Measurements from ENCODE around the gene METRN.

Gene METRN

DNA sequence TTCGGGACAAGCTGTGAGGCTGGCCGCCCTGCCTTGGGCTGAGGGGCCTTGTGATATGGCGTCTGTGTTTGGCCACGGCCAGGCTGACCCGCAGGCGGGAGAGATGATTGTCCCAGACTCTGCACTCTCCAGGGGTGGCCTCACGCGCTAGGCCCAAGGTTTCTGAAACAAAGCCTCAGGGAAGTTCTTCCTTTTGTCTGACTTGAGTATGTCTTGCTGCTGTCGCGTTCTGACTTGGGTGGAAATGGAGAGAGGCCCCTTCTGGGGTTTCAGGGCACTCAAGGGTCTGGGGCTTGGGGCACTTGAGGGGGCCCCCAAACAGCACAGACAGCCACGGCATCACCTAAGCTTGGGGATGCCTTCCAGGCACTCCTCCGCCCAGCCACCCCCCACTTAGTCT lies 3.8 kb upstream of the METRN start:
- DNase-seq, result no peak

GRCh38 chr16:711548-712320 lies 3.2 kb upstream of the METRN start:
- peak; percentile 84 for DNase-seq

GRCh38 chr16:712740-713250 lies 2.1 kb upstream of the METRN start:
- peak; percentile 57 for DNase-seq

- no peak for DNase-seq
Observed at GRCh38 chr16:714079-714478, 839 bp upstream of the METRN start.

GRCh38 chr16:715477-716199 lies 720 bp downstream of the METRN start:
- DNase-seq, result peak; percentile 44

DNA sequence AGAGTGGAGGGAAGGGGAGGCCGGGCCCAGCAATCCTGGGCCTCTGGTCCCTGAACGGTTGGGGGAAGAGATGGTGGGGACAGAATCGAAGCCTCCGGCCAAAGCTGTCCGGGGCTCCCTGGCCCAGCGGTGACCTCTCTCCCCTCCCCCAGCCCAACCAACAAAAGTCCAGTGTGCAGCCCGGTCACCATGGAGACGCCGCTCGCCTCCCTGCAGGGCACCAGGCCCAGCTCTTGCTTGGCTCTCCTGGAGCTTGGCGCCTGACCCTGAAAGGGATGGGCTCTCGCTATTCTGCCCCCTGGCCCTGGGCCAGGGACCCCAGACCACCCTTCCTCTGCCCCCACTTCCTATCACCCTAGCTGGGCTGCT lies 1.3 kb downstream of the METRN start:
- DNase-seq, result no peak

- no peak for DNase-seq
Observed at GRCh38 chr16:716768-717325, 1.9 kb downstream of the METRN start.

DNA sequence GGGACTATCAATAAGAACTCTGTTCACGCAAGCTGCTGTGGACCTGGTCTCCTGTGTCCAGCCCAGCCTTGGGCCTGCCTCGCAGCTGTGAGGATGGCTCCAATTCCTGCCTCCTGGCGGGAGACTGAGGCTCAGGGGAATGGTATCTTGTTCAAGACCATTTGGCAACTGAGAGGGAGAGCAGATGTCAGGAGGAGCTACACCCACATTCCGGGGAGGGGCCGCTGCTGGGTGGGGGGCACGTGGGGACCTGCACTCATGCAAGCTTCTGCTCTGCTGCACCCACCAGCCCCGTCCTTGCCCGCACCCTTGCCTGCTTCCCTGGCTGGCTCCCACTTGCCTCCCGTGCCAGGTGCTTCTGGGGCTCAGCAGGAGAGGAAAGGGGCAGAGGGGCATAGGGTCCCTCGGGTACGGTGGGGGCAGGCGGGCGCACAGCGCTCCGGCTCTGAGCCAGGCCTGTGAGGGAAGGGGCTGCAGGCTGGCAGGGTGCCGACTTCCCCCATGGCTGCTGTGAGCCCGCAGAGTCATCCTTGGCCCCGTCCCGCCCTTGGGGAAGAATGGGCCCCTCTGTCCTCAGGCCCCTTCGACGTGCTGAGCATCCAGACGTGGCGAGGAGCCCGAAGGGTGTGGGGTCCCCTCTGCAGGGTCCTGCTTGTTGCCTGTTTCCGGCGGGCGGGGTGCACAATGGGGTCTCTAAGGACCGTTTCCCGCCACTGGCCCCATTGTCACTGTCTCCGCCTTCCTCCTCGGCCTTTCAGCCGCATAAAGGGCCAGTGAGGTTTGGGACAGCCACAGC lies 2.7 kb downstream of the METRN start:
- no peak for DNase-seq

DNA sequence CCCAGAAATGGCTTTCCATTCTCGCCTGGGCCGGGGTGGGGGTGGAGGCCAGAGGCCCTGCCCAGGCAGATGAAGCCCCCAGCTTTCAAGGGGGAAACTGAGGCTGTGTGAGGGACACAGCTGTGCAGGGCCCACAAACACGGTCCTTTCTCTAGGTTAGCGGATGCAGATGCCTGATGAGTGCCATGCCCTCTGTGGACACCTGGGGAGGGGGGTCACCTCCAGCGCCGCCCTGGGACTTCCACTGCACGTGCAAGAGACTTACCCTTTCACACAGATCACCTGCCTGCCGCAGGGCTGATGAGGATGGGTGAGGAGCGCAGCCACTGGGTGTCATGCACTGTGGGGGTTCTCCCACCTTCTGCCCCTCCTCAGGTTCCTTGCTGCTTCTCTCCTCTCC lies 3.5 kb downstream of the METRN start:
- DNase-seq, result no peak

DNA sequence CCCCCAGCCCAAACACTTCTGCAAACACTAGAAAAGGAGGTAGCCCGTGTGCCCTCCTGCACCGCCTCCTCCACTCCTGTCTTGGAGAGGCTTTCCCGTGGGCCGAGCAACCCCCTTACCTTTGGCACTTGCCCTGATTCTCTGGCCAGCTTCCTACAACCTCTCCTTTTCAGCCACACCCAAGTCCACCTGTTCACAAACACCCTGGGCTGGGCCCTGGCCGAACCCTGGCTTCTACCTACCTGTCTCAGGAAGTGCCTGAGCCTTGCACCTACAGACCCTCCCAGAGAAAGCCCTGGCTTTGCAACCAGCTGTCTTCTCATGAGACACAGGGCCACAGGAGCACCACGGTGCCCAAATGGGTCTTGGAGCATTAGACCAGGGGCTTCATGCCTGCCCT lies 4.0 kb downstream of the METRN start:
- no peak for DNase-seq

GRCh38 chr16:719815-720446 lies 5.0 kb downstream of the METRN start:
- no peak for DNase-seq

DNA sequence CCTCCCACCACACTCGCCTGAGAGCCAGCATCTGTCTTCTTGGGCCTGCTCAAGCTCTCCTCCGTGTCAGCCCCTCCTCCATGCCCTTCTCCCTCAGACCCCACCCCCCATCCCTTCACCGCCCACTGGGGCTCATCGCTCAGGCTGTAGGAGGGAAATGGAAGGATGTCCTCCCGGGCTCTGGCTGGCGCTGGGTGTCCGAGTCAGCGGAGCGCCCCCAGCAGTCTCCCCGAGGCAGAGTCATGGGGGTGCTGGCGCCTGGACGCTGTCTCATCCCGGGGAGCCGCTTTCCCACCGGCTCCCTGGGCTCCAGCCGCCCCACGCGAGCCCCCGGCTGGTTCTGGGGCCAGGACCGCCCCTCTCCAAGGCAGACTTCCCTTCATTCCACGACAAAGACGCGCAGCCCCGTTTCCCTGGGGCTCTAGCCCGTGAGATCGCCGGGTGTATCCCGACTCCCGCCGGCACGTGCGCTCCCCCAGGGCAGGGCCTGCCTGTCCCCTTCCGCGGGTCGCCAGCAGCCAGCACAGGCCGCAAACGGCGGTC lies 5.6 kb downstream of the METRN start:
- DNase-seq, result peak; percentile 48

- DNase-seq, result peak; percentile 83
Observed at GRCh38 chr16:720990-721764, 6.3 kb downstream of the METRN start, which contains the start of gene ANTKMT. TSS of gene ANTKMT (plus strand) at chr16:721146. CDS start at chr16:721275, 129 bp downstream.

DNA sequence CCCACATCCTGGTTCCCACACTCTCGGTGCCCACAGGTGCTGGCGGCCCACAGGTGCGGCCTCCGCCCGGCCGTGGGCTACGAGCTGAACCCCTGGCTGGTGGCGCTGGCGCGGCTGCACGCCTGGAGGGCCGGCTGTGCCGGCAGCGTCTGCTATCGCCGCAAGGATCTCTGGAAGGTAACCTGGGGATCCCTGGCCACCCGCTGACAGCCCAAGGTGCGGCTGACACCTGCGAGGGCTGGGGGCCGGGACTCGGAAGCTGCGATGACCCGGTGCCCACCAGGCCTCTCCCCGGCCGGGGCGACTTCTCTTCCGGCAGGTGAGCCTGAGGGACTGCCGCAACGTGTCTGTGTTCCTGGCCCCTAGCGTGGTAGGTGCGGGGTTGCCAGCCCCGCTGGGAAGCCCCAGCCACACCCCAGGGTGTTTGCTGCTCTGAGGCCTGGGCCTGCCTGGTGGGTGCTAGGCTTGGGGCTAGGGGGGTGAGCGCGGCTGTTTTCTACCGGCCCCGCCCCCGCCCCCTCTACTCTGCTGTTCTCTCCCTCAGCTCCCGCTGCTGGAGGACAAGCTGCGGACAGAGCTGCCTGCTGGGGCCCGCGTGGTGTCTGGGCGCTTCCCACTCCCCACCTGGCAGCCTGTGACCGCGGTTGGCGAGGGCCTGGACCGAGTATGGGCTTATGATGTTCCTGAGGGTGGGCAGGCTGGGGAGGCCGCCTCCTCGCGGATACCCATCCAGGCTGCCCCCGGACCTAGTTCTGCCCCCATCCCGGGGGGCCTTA lies 7.0 kb downstream of the METRN start:
- no peak for DNase-seq

GRCh38 chr16:722835-723633 lies 8.1 kb downstream of the METRN start:
- no peak for DNase-seq

- DNase-seq, result no peak
Observed at GRCh38 chr16:723695-724094, 8.8 kb downstream of the METRN start.

- DNase-seq, result no peak
Observed at GRCh38 chr16:724188-725040, 9.5 kb downstream of the METRN start.

GRCh38 chr16:725041-725376 lies 10.1 kb downstream of the METRN start:
- no peak for DNase-seq
